ENCODE data around the gene TICAM2.

TICAM2 gene

GRCh38 chr5:115548683-115549082 lies 53.6 kb downstream of the TICAM2 start:
- TF ChIP-seq TAF1 (IDR thresholded peaks at IDR 0.05; ENCODE audit: low read depth, low read length) (no peak), SPI1 (IDR thresholded peaks at IDR 0.05; ENCODE audit: low read depth, low read length) (no peak), POU2F2 (IDR thresholded peaks at IDR 0.05; ENCODE audit: low read depth, low read length) (no peak), POLR2AphosphoS5 (IDR thresholded peaks at IDR 0.05; ENCODE audit: low read depth, low read length) (no peak), POLR2A (IDR thresholded peaks at IDR 0.05; ENCODE audit: low read depth, low read length) (no peak), PAX5 (IDR thresholded peaks at IDR 0.05; ENCODE audit: insufficient read depth, low read length, severe bottlenecking) (no peak)
- FAIRE-seq (no peak), DNase-seq (ENCODE audit: insufficient read length, low spot score) (no peak)

- DNase-seq (ENCODE audit: insufficient read length, low spot score) (no peak), FAIRE-seq (no peak)
- TF ChIP-seq SPI1 (IDR thresholded peaks at IDR 0.05; ENCODE audit: low read depth, low read length) = no peak
- no peak for TF ChIP-seq POLR2AphosphoS5 (IDR thresholded peaks at IDR 0.05; ENCODE audit: low read depth, low read length)
Measured at GRCh38 chr5:115545351-115545882, 56.9 kb downstream of the TICAM2 start.

DNA sequence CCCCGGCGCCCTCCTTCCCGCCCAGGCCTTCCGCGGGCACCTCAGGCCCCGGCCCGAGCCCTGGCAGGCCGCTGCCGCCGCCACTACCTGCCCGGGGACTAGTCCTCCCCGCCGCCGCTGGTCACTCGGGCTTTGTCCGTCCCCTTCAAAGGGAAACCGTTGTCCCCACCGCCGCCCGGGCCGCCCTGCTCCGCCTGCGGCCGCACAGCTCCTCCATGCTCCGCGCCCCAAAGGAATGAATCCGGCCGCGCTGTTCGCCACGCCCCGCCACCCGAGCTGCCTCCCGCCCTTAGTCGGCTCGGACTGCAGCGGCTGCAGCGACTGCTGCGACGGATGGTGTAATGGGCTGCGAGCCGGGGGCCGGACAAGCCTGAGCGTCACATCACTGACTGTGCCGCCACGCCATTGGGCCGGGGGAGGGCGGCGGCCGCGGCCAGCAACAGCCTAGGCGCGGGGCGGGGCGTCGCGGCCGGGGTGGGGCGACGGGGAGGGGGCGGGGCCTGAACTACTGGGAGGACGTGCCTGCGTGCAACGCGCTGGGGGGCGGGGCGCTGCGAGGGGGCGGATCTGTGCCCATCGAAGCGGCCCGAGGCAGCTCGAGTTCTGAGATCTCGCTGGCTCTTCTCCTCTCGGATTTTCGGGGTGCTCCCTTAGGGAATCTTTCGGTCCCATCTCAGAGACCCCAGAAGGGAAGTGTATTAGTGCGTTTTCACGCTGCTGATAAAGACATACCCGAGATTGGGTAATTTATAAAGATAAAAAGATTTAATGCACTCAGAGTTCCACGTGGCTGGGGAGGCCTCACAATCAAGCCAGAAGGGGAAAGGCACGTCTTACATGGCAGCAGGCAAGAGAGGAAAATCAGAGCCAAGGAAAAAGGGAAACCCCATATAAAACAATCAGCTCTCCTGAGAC lies 57.6 kb downstream of the TICAM2 start, which contains the start of gene FEM1C:
TSS of gene FEM1C (minus strand) at position 340 of the 915 bp plus-strand sequence. CDS start 1,282 bp downstream, outside the sequence.
- peak; percentile 82 for DNase-seq (ENCODE audit: insufficient read length, low spot score)
- peak; percentile 99 for FAIRE-seq
- TF ChIP-seq POLR2A (IDR thresholded peaks at IDR 0.05; ENCODE audit: low read depth, low read length) (peak; percentile 90), SPI1 (IDR thresholded peaks at IDR 0.05; ENCODE audit: low read depth, low read length) (no peak), TAF1 (IDR thresholded peaks at IDR 0.05; ENCODE audit: low read depth, low read length) (peak; percentile 94), PAX5 (IDR thresholded peaks at IDR 0.05; ENCODE audit: insufficient read depth, low read length, severe bottlenecking) (peak; percentile 36), POU2F2 (IDR thresholded peaks at IDR 0.05; ENCODE audit: low read depth, low read length) (0 out of 2 replicates have a peak, but pooled peaks have one; percentile 35), POLR2AphosphoS5 (IDR thresholded peaks at IDR 0.05; ENCODE audit: low read depth, low read length) (peak; percentile 92)

GRCh38 chr5:115544043-115544435 lies 58.2 kb downstream of the TICAM2 start:
- FAIRE-seq (no peak), DNase-seq (ENCODE audit: insufficient read length, low spot score) (no peak)
- no peak for TF ChIP-seq SPI1 (IDR thresholded peaks at IDR 0.05; ENCODE audit: low read depth, low read length)
- TF ChIP-seq POLR2AphosphoS5 (IDR thresholded peaks at IDR 0.05; ENCODE audit: low read depth, low read length) = peak; percentile 19; the same call in 1 of the 2 replicates

DNA sequence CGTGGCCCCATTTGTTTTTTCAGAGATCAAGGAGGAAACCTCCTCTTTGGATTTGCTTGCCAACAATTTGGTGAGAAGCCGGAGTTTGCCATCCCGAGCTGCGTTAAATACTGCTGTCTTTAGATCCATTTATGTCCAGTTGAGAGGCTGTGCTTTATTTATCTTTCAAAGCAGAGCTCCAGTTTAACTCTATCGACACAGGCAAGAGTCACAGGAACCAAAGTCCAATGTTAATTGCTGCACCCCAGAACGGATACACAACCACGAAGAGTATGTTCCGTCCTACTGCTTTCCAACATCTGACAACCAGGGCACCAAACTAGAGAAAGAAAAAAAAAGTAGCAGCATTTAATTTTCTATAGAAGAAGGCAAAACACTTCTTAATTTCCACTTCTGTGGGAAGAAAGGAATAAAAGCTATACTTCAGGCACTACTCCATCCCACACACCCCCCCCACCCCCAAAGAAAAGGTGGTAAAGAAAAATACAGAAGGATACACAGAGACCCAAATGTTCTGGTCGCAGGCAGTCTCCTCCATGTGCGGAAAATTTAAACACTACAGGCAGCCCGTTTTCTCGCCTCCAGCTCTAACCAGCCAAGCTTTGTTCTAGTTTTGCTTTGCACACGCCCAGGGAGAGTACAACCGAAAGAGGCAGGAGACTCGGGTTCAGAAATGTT lies 58.8 kb downstream of the TICAM2 start:
- TF ChIP-seq POLR2A (IDR thresholded peaks at IDR 0.05; ENCODE audit: low read depth, low read length) (0 out of 2 replicates have a peak, but pooled peaks have one; percentile 36), POLR2AphosphoS5 (IDR thresholded peaks at IDR 0.05; ENCODE audit: low read depth, low read length) (0 out of 2 replicates have a peak, but pooled peaks have one; percentile 7), PAX5 (IDR thresholded peaks at IDR 0.05; ENCODE audit: insufficient read depth, low read length, severe bottlenecking) (no peak), TAF1 (IDR thresholded peaks at IDR 0.05; ENCODE audit: low read depth, low read length) (no peak), POU2F2 (IDR thresholded peaks at IDR 0.05; ENCODE audit: low read depth, low read length) (no peak)
- FAIRE-seq = peak; percentile 80
- DNase-seq (ENCODE audit: insufficient read length, low spot score) = no peak

GRCh38 chr5:115542651-115543364 lies 59.5 kb downstream of the TICAM2 start:
- no peak for TF ChIP-seq PAX5 (IDR thresholded peaks at IDR 0.05; ENCODE audit: insufficient read depth, low read length, severe bottlenecking)
- no peak for TF ChIP-seq SPI1 (IDR thresholded peaks at IDR 0.05; ENCODE audit: low read depth, low read length)
- TF ChIP-seq POLR2A (IDR thresholded peaks at IDR 0.05; ENCODE audit: low read depth, low read length) = no peak
- TF ChIP-seq TAF1 (IDR thresholded peaks at IDR 0.05; ENCODE audit: low read depth, low read length) = no peak
- TF ChIP-seq POU2F2 (IDR thresholded peaks at IDR 0.05; ENCODE audit: low read depth, low read length) = no peak
- no peak for TF ChIP-seq POLR2AphosphoS5 (IDR thresholded peaks at IDR 0.05; ENCODE audit: low read depth, low read length)
- FAIRE-seq (peak; percentile 77), DNase-seq (ENCODE audit: insufficient read length, low spot score) (no peak)

DNA sequence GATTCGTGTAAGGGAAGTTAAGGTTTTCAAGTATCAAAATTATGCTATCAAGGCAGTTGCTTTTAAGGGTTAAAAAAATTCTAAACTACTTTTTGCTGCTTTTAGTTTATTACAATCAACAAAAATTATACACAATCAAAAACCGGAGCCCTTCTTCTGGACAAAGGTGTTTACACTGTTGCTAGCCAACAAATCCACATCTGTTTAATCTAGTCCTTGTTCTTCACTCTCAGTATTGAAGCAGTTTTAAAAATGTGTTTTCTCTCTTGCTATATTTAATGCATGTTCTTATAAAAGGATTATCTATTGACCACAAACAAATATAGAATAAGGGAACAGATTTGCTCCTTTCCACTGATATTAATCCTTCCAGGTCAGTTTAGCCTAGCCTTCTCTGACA lies 60.2 kb downstream of the TICAM2 start:
- no peak for TF ChIP-seq TAF1 (IDR thresholded peaks at IDR 0.05; ENCODE audit: low read depth, low read length)
- TF ChIP-seq PAX5 (IDR thresholded peaks at IDR 0.05; ENCODE audit: insufficient read depth, low read length, severe bottlenecking) = no peak
- no peak for TF ChIP-seq POLR2A (IDR thresholded peaks at IDR 0.05; ENCODE audit: low read depth, low read length)
- TF ChIP-seq POLR2AphosphoS5 (IDR thresholded peaks at IDR 0.05; ENCODE audit: low read depth, low read length) = no peak
- TF ChIP-seq POU2F2 (IDR thresholded peaks at IDR 0.05; ENCODE audit: low read depth, low read length) = no peak
- TF ChIP-seq SPI1 (IDR thresholded peaks at IDR 0.05; ENCODE audit: low read depth, low read length) = no peak
- FAIRE-seq (peak; percentile 26), DNase-seq (ENCODE audit: insufficient read length, low spot score) (no peak)

DNA sequence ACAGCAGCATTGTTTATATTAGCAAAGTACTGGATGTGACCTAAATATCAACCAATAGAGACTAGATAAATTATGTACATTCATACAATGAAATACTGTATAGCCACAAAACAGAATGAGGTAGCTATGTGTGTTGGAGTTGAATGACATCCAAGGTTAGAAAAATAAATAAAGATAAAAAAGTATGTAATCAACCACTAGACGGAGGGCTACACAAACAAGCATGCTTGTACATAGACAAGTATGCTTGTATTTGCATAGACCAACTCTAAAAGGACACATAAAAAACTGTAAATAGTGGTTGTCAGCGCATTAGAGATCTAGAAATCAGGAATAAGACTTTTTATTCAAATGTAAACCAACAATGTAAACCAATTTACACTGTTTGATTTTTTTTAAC lies 60.7 kb downstream of the TICAM2 start:
- DNase-seq (ENCODE audit: insufficient read length, low spot score) = no peak
- TF ChIP-seq TAF1 (IDR thresholded peaks at IDR 0.05; ENCODE audit: low read depth, low read length) = no peak
- no peak for TF ChIP-seq POLR2AphosphoS5 (IDR thresholded peaks at IDR 0.05; ENCODE audit: low read depth, low read length)
- no peak for TF ChIP-seq POU2F2 (IDR thresholded peaks at IDR 0.05; ENCODE audit: low read depth, low read length)
- TF ChIP-seq PAX5 (IDR thresholded peaks at IDR 0.05; ENCODE audit: insufficient read depth, low read length, severe bottlenecking) = no peak
- no peak for TF ChIP-seq POLR2A (IDR thresholded peaks at IDR 0.05; ENCODE audit: low read depth, low read length)
- no peak for TF ChIP-seq SPI1 (IDR thresholded peaks at IDR 0.05; ENCODE audit: low read depth, low read length)
- peak; percentile 78 for FAIRE-seq
